Measurements from ENCODE around the gene LSG1. TPM values are rescaled to one million over a fixed set of nuclear protein-coding genes. Genes with fewer than 3 reads are reported as not detected.

LSG1 gene
- total and polyA plus RNA-seq, 9 of the 15 experiments (the other 6 are each of a cell fraction or from before 2014, with no cell fraction given), result 14.9 to 73.7 (median 46.7) TPM

GRCh38 chr3:194657439-194657838 is 14.6 kb downstream of the LSG1 start:
- H3K4me3 ChIP-seq, result no peak overlapping the region
- no peaks in the 10 kb centered on the region for H3K27me3 ChIP-seq (ENCODE audit: control insufficient read depth in 2 of 2, insufficient read depth in 2 of 2, low read length in 2 of 2)
- no peak overlapping the region for H3K27ac ChIP-seq (ENCODE audit: extremely low read depth, low read depth, low read length)
- H3K4me2 ChIP-seq (ENCODE audit: insufficient read depth, low read length), result no peak overlapping the region
- H2AFZ ChIP-seq (ENCODE audit: low read depth, low read length), result no peak overlapping the region
- H3K9me3 ChIP-seq (replicated peaks; ENCODE audit: control insufficient read depth, insufficient read depth, low read depth, low read length), result no peaks in the 10 kb centered on the region
- in situ Hi-C loops (cut with MboI) (no loop called here), intact Hi-C loops (cut with micrococcal nuclease) (no loop called here)
- FAIRE-seq, result no peak
- H3K9me1 ChIP-seq (ENCODE audit: control insufficient read depth, insufficient read depth, low read length), result no peaks in the 10 kb centered on the region
- H3K9ac ChIP-seq (ENCODE audit: insufficient read depth in 1 of 2, low read depth in 2 of 2, low read length in 2 of 2), result no peak overlapping the region
- H3K4me1 ChIP-seq (replicated peaks in 1 of 2; ENCODE audit: control insufficient read depth in 2 of 2, insufficient read depth in 2 of 2, low read length in 2 of 2), result no peaks in the 10 kb centered on the region
- no peak for DNase-seq (ENCODE audit: extremely low read depth in 1 of 4, low spot score in 3 of 4)
- TF ChIP-seq ZNF12 (CRISPR knock-in tag; IDR thresholded peaks at IDR 0.05) (no peak), NFE2 (IDR thresholded peaks at IDR 0.05; ENCODE audit: low read depth) (no peak), DDX20 (tag; IDR thresholded peaks at IDR 0.05; ENCODE audit: low read depth) (no peak), SNRNP70 (optimal IDR thresholded peaks at IDR 0.05; ENCODE audit: low read depth, low read length) (no peak), CSDE1 (IDR thresholded peaks at IDR 0.05) (no peak), TARDBP (IDR thresholded peaks at IDR 0.05) (no peak), THRAP3 (IDR thresholded peaks at IDR 0.05; ENCODE audit: borderline replicate concordance) (no peak), SMARCA5 (IDR thresholded peaks at IDR 0.05) (no peak), ZNF609 (CRISPR knock-in tag; IDR thresholded peaks at IDR 0.05; ENCODE audit: borderline replicate concordance) (no peak), MEF2A (IDR thresholded peaks at IDR 0.05; ENCODE audit: control insufficient read depth, low read depth, low read length) (no peak), ZNF165 (CRISPR knock-in tag; IDR thresholded peaks at IDR 0.05; ENCODE audit: borderline replicate concordance) (no peak), ZNF785 (CRISPR knock-in tag; IDR thresholded peaks at IDR 0.05) (no peak), PRPF4 (IDR thresholded peaks at IDR 0.05; ENCODE audit: insufficient read depth, low read depth, low read length, poor library complexity, severe bottlenecking) (no peak)
- no peaks in the 10 kb centered on the region; the same call in 1 of the 2 replicates for H4K20me1 ChIP-seq (replicated peaks; ENCODE audit: control insufficient read depth, insufficient read depth, low read length)
- no TSS peak for BruUV-seq (replicated peaks)
- peaks cover 5% of the 10 kb centered on the region; the same call in 1 of the 3 replicates for H3K79me2 ChIP-seq (ENCODE audit: control insufficient read depth, insufficient read depth, low read length)
- ATAC-seq, result no peak
- ChIA-PET CTCF (ENCODE audit: low intra/inter-chr PET ratio) (no interaction called here), POLR2A (interaction anchor here (0.5 to 0.9 kb wide), 3 partner anchors 25 to 213 kb away, joined by 3 read pairs; no protein-coding TSS in a partner anchor)
- WGBS (ENCODE audit: insufficient coverage, low coverage, missing lambda C conversion rate), result 79% methylated on average over 7 of the region's 7 CpGs
- H3K36me3 ChIP-seq (ENCODE audit: control insufficient read depth, insufficient read depth, low read length), result peaks cover 76% of the 10 kb centered on the region

Measured in K562 (cell line).